ENCODE data around the gene GANAB. TPM values are rescaled to one million over a fixed set of nuclear protein-coding genes. Genes with fewer than 3 reads are reported as not detected.
"Not testable (repeated sequence)": the region's sequence is repeated elsewhere in the genome, so short reads cannot be mapped to it uniquely, and the experiment has no call there.

GANAB gene
- total RNA-seq, 1 donor from 2014 or later, result 229 TPM

DNA sequence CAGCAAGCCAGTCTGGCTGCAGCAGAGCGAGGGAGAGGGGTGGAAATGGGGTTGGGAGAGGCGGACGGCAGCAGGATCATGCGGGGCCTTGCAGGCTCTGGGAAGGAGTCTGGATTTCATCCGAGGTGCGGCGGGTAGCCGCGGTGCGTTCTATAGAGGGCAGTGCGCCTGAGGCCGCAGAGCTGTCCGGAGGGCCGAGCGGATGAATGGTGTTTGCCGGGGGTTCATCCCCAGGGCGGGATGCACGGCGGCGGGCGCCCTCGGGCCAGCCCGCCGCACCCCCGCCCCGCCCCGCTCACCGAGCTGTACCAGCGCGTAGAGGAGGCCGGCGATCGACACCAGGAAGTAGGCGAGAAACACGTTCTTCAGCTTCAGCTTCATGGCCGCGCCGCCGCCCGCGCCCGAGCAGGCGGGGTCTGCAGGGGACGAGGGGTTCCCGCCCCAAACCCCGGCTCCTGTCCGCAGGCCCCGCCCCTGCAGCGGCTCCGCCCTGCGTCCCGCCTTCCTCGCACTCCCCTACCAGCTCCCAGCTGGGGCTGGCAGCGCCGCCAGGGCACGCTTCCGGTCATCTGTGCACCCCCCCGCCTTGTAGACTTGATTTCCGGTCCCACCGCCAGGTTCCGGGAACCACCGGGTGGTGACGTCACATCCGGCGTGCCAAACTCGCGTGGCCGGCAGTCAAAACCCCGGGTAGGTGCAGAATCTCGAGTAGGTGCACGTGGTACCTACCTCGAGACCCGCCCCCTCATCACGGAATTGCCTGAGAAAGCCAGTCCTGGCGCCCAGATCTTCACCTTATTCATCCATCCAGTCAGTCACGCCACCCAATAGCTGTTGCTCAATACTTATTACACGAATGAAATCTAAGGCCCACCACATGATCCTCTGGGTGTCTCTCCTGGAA lies 24.6 kb downstream of the GANAB start, which contains the start of gene B3GAT3:
B3GAT3 (minus strand) TSS at position 420 of the 904 bp plus-strand sequence; CDS start at position 381, 39 bp downstream.
- Histone ChIP-seq H3K9me3 (no peaks in the 10 kb centered on the region), H3K36me3 (peaks cover 23% of the 10 kb centered on the region), H3K4me1 (peaks cover 18% of the 10 kb centered on the region), H3K27ac (peak within 1 kb of the TSS; percentile 90), H3K4me3 (peak within 1 kb of the TSS; percentile 83), H3K27me3 (no peaks in the 10 kb centered on the region)
- intact Hi-C loops (cut with DNase I), result no loop called here
- ATAC-seq, result peak; percentile 99
- peak; percentile 100 for DNase-seq
- no peak for TF ChIP-seq CTCF (IDR thresholded peaks at IDR 0.05)

DNA sequence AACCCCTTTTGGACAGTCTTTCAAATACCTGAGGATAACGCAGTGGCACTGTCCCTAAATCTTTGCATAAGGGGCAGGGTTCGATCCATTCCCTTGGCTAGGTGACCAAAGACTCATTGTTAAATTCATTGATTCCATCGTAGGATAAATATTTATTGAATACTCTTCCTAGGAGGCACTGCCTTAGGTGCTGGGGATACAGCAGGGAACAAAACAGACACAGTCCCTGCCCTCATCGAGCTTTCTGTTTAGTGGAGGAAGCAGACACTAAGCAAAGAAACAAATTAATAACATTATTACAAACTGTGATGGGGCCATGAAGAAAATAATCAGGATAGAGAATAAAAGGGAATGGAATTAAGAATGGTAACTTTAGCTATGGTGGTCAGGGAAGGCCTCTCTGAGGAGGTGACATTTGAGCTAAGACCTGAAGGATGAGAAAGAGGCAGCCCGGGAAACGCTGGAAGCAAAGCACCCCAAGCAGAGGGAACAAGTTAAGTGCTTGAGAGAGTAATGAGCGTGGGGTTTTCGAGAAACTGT lies 25.3 kb downstream of the GANAB start:
- H3K36me3 ChIP-seq, result peaks cover 19% of the 10 kb centered on the region
- H3K27me3 ChIP-seq, result no peaks in the 10 kb centered on the region
- H3K27ac ChIP-seq, result peak overlapping the region; percentile 90
- DNase-seq (no peak), ATAC-seq (no peak)
- no peak for TF ChIP-seq CTCF (IDR thresholded peaks at IDR 0.05)
- intact Hi-C loops (cut with DNase I), result no loop called here
- H3K4me1 ChIP-seq, result peaks cover 18% of the 10 kb centered on the region
- H3K4me3 ChIP-seq, result peak overlapping the region; percentile 83
- H3K9me3 ChIP-seq, result no peaks in the 10 kb centered on the region

DNA sequence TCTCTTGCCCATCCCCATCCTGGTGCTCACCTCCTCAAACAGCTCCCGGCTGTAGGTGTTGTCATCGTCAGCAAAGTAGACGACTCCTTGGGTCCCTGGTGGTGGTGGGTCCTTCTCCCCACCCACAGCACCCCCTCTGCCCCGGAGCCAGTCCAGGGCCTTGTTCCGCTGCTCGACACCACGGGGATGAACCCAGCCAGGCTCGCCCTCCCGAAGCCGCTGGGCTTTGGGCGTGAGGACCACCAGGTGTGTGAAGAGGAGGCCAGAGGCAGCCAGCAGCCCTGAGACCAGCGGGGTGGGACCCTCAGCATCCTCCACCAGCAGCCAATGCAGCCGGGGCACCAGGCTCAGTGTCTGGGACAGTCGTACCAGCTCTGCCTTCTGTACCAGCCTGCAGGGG lies 29.5 kb downstream of the GANAB start:
- H3K27ac ChIP-seq; H3K4me3 ChIP-seq; DNase-seq; intact Hi-C loops (cut with DNase I); H3K9me3 ChIP-seq; H3K27me3 ChIP-seq; ATAC-seq: not testable (repeated sequence)
- Histone ChIP-seq H3K36me3 (peaks cover 13% of the 10 kb centered on the region), H3K4me1 (peaks cover 17% of the 10 kb centered on the region)

GRCh38 chr11:62615521-62615920 lies 30.9 kb downstream of the GANAB start:
- Histone ChIP-seq H3K9me3 (no peaks in the 10 kb centered on the region), H3K4me1 (peaks cover 24% of the 10 kb centered on the region), H3K36me3 (peaks cover 15% of the 10 kb centered on the region), H3K27me3 (no peaks in the 10 kb centered on the region), H3K27ac (no peak overlapping the region), H3K4me3 (no peak overlapping the region)
- intact Hi-C loops (cut with DNase I), result no loop called here
- TF ChIP-seq CTCF (IDR thresholded peaks at IDR 0.05), result no peak
- DNase-seq (no peak), ATAC-seq (no peak)

- no peak for ATAC-seq
- intact Hi-C loops (cut with DNase I), result no loop called here
- H3K4me1 ChIP-seq, result peaks cover 23% of the 10 kb centered on the region
- H3K4me3 ChIP-seq, result no peak overlapping the region
- no peak overlapping the region for H3K27ac ChIP-seq
- H3K27me3 ChIP-seq, result no peaks in the 10 kb centered on the region
- H3K36me3 ChIP-seq, result peaks cover 20% of the 10 kb centered on the region
- DNase-seq, result no peak
- H3K9me3 ChIP-seq, result no peaks in the 10 kb centered on the region
- no peak for TF ChIP-seq CTCF (IDR thresholded peaks at IDR 0.05)
Observed at GRCh38 chr11:62614275-62614674, 32.1 kb downstream of the GANAB start.

DNA sequence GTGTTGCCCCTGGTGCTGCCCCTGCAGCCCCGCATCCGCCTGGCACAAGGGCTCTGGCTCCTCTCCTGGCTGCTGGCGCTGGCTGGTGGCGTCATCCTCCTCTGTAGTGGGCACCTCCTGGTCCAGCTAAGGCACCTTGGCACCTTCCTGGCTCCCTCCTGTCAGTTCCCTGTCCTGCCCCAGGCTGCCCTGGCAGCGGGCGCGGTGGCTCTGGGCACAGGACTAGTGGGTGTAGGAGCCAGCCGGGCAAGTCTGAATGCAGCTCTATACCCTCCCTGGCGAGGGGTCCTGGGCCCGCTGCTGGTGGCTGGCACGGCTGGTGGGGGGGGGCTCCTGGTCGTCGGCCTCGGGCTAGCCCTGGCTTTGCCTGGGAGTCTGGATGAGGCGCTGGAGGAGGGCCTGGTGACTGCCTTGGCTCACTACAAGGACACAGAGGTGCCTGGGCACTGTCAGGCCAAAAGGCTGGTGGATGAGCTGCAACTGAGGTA lies 33.1 kb downstream of the GANAB start:
- H3K9me3 ChIP-seq, result no peaks in the 10 kb centered on the region
- no peaks in the 10 kb centered on the region for H3K27me3 ChIP-seq
- H3K4me1 ChIP-seq, result peaks cover 23% of the 10 kb centered on the region
- peaks cover 26% of the 10 kb centered on the region for H3K36me3 ChIP-seq
- intact Hi-C loops (cut with DNase I), result no loop called here
- no peak for TF ChIP-seq CTCF (IDR thresholded peaks at IDR 0.05)
- DNase-seq (no peak), ATAC-seq (no peak)
- peak overlapping the region; percentile 84 for H3K4me3 ChIP-seq
- H3K27ac ChIP-seq, result peak overlapping the region; percentile 93
